HepG2 (cell line): ENCODE data around the gene BLVRB.

Experiments used
- ATF3 ChIP-seq: sonication (generic); formaldehyde crosslinking; IDR thresholded peaks from 2 replicates; pipeline ENCODE4 v1.4.0; 2020; ENCODE audit warnings: missing genetic modification reagents
- CBX1 ChIP-seq: IDR thresholded peaks from one replicate; pipeline ENCODE4 v1.6.1; 2016; ENCODE audit warnings: antibody characterized with exemption, low read depth
- CTCF ChIP-seq: sonication (generic); formaldehyde crosslinking; IDR thresholded peaks from 2 replicates; pipeline ENCODE4 v1.5.0; 2020; ENCODE audit warnings: mild to moderate bottlenecking, missing genetic modification reagents, moderate library complexity
- EHMT2 ChIP-seq: fragments of 200-600 bp; sonication (generic); IDR thresholded peaks from 2 replicates; pipeline ENCODE4 v1.7.0; 2017; ENCODE audit warnings: antibody characterized with exemption, low read depth, low read length, borderline replicate concordance
- HMG20A ChIP-seq: IDR thresholded peaks from 2 replicates; pipeline ENCODE4 v1.6.1; 2016; ENCODE audit warnings: borderline replicate concordance
- HMGXB4 ChIP-seq, 2 experiments: sonication (generic) in 1 of 2; formaldehyde crosslinking in 1 of 2; IDR thresholded peaks; 2 replicates each; pipeline versions ENCODE4 v1.4.0 to v1.6.1; 2018 to 2020; ENCODE audit warnings: missing genetic modification reagents in 2 of 2, borderline replicate concordance in 1 of 2, low read depth in 1 of 2, mild to moderate bottlenecking in 1 of 2, missing biosample characterization in 1 of 2
- MAX ChIP-seq: IDR thresholded peaks from 2 replicates; pipeline ENCODE4 v1.6.1; 2012; ENCODE audit warnings: inconsistent platforms
- POLR2A ChIP-seq, 2 experiments: IDR thresholded peaks; 2 replicates each; pipeline ENCODE4 v1.6.1; 2011; ENCODE audit warnings: low read depth in 2 of 2, low read length in 2 of 2, mild to moderate bottlenecking in 1 of 2, moderate library complexity in 1 of 2; ENCODE audit not compliant: insufficient read depth in 1 of 2
- RFX5 ChIP-seq: IDR thresholded peaks from 2 replicates; pipeline ENCODE4 v1.6.1; 2011; ENCODE audit warnings: low read depth, low read length, improper control_type of control experiment
- SUZ12 ChIP-seq: fragments of 150-350 bp; IDR thresholded peaks from 2 replicates; pipeline ENCODE4 v1.6.1; 2014; ENCODE audit warnings: low read depth, low read length
- TCF7 ChIP-seq: sonication (generic); IDR thresholded peaks from 2 replicates; pipeline ENCODE4 v1.6.1; 2016; ENCODE audit warnings: antibody characterized with exemption, low read depth
- ZBTB7A ChIP-seq: sonication (generic); formaldehyde crosslinking; IDR thresholded peaks from 2 replicates; pipeline ENCODE4 v1.8.0; 2022; ENCODE audit warnings: mild to moderate bottlenecking, missing genetic modification reagents
- ZNF136 ChIP-seq: sonication (generic); formaldehyde crosslinking; IDR thresholded peaks from 2 replicates; pipeline ENCODE4 v1.8.1; 2022; ENCODE audit warnings: low read depth, mild to moderate bottlenecking, moderate library complexity, missing genetic modification reagents
- ZNF280B ChIP-seq: sonication (generic); formaldehyde crosslinking; IDR thresholded peaks from 2 replicates; pipeline ENCODE4 v1.5.0; 2020; ENCODE audit warnings: missing genetic modification reagents, mild to moderate bottlenecking, borderline replicate concordance

GRCh38 chr19:40512110-40512472 is 46.5 kb upstream of the BLVRB start:
- TF ChIP-seq TCF7 (no peak), CBX1 (no peak), HMGXB4 (CRISPR knock-in tag; IDR thresholded peaks at IDR 0.05; ENCODE audit: borderline replicate concordance in 1 of 2, low read depth in 1 of 2) (no peak), MAX (no peak), POLR2A (IDR thresholded peaks at IDR 0.05; ENCODE audit: insufficient read depth in 1 of 2, low read depth in 2 of 2, low read length in 2 of 2) (no peak), ZNF280B (CRISPR knock-in tag) (no peak), CTCF (CRISPR knock-in tag) (no peak), ZBTB7A (no peak), SUZ12 (no peak), HMG20A (CRISPR knock-in tag) (no peak), EHMT2 (no peak), ZNF136 (no peak), ATF3 (CRISPR knock-in tag) (no peak), RFX5 (no peak)
